LNCaP clone FGC (cell line): Measurements from ENCODE around the gene PLCB1.
"Not testable (repeated sequence)": the region's sequence is repeated elsewhere in the genome, so short reads cannot be mapped to it uniquely, and the experiment has no call there.

Experiments
- DNase-seq: peaks from one replicate; pipeline ENCODE4 v3.0.0-alpha.2; 2011; ENCODE audit warnings: low read depth
- H3K4me3 ChIP-seq: 2 replicates; pipeline ENCODE4 v1.5.1; 2011; ENCODE audit warnings: mild to moderate bottlenecking, low read depth, low read length, control low read depth
- TF ChIP-seq, protein P1 (sequence below): IDR thresholded peaks from 2 replicates; pipeline ENCODE4 v1.5.1; 2012; ENCODE audit warnings: mild to moderate bottlenecking; ENCODE audit not compliant: control insufficient read depth, insufficient read depth; ENCODE audit errors: extremely low read depth

The PLCB1 gene

DNA sequence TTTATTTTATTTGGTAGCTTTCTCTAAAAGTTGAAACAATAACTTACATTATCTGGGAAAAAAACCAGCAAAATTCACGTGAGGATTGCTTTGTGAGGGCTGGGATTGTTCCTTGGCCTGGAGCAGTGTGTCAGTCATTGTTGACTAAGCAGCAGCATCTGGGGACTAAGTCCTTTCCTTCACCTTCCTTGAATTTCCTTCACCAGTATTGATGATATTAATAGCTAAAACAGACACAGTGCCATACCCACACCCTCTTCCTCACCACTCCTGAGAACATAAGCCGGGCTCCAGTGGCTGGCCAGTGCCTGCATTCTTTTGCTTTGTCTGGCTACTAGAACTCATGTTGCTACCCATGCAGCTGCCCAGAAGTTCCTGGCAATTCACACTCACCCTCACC, 23.7 kb downstream of the PLCB1 start:
- H3K4me3 ChIP-seq, result no peak overlapping the region
- TF ChIP-seq, protein P1, sequence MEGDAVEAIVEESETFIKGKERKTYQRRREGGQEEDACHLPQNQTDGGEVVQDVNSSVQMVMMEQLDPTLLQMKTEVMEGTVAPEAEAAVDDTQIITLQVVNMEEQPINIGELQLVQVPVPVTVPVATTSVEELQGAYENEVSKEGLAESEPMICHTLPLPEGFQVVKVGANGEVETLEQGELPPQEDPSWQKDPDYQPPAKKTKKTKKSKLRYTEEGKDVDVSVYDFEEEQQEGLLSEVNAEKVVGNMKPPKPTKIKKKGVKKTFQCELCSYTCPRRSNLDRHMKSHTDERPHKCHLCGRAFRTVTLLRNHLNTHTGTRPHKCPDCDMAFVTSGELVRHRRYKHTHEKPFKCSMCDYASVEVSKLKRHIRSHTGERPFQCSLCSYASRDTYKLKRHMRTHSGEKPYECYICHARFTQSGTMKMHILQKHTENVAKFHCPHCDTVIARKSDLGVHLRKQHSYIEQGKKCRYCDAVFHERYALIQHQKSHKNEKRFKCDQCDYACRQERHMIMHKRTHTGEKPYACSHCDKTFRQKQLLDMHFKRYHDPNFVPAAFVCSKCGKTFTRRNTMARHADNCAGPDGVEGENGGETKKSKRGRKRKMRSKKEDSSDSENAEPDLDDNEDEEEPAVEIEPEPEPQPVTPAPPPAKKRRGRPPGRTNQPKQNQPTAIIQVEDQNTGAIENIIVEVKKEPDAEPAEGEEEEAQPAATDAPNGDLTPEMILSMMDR, result no peak
- no peak for DNase-seq

GRCh38 chr20:8156235-8157079, 24.4 kb downstream of the PLCB1 start:
- TF ChIP-seq, protein P1, result no peak
- DNase-seq, result no peak
- no peak overlapping the region for H3K4me3 ChIP-seq

DNA sequence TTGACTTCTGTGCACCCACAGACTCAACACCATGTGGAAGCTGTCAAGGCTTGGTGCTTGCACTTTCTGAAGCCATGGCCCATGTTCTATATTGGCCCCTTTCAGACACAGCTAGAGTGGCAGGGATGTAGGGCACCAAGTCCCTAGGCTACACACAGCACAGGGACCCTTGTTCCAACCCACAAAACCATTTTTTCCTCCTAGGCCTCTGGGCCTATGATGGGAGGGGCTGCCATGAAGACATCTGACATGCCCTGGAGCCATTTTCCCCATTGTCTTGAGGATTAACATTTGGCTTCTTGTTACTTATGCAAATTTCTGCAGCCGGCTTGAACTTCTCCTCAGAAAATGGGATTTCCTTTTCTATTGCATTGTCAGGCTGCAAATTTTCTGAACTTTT, 27.2 kb downstream of the PLCB1 start:
- DNase-seq, H3K4me3 ChIP-seq: not testable (repeated sequence)

GRCh38 chr20:8161264-8162071, 29.4 kb downstream of the PLCB1 start:
- no peak for DNase-seq
- TF ChIP-seq, protein P1, result no peak
- no peak overlapping the region for H3K4me3 ChIP-seq

- no peak for DNase-seq
- TF ChIP-seq, protein P1, result no peak
- no peak overlapping the region for H3K4me3 ChIP-seq
Measured at GRCh38 chr20:8162610-8163009, 30.5 kb downstream of the PLCB1 start.

DNA sequence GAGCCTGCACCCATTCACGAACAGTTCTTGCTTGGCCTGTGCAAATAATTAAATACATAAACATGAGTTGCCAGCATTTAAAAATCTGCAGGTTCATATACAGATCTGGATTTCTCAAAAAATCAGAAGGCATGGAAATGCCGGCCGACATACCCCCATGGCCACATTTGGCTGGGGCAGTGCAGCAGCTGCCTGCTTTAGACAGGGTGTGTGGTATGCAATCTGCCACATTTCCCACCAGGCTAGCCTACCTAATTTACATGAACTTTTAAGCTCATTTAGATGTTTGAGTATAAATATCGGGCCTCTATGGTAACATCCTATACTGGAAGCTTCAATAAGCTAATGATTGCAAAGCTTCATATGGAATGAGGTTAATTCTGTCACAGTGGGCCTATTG, 31.5 kb downstream of the PLCB1 start:
- TF ChIP-seq, protein P1, result no peak
- H3K4me3 ChIP-seq, result no peak overlapping the region
- no peak for DNase-seq

- DNase-seq, result no peak
- TF ChIP-seq, protein P1, result no peak
- H3K4me3 ChIP-seq, result no peak overlapping the region
Measured at GRCh38 chr20:8166730-8167129, 34.7 kb downstream of the PLCB1 start.
